Activated T-cell treated with anti-CD3 and anti-CD28 coated beads for 48 hours (primary cell): ENCODE data around the gene CUBN.
"Not testable (repeated sequence)": the region's sequence is repeated elsewhere in the genome, so short reads cannot be mapped to it uniquely, and the experiment has no call there.

Experiments used
- DNase-seq: peaks from one replicate; pipeline ENCODE4 v3.0.0-alpha.2; 2020; ENCODE audit warnings: low read depth

Gene CUBN

DNA sequence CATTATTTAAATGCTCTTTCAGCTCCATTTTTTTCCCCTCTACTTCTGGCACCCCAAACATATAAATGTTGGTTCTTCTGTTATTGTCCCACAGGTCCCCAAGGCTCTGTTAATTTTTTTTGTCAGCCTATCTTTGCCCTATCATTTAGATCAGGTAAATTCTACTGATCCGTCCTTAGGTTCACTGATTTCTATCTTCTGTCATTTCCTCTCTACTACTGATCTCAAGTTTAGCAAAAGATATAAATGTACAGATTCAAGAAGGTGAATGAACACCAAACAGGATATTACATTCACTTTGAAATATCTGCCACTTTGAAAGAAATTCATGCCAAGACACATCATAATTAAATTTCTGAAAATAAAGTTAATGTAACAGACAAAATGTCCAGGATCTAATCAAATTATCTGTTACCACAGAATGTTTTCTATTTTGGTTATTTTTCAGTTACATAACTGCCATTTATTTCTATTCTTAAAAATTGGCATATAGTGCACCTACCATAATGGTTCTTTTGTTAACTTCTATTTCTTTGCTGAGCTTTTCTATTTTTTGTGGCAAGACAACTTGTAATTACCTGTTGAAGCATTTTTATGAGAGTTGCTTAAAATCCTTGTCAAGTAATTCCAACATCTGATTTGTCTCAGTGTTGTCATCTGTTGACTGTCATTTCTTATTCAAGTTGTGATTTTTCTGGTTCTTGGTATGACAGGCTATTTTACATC, 12.1 kb upstream of the CUBN start:
- no peak for DNase-seq

DNA sequence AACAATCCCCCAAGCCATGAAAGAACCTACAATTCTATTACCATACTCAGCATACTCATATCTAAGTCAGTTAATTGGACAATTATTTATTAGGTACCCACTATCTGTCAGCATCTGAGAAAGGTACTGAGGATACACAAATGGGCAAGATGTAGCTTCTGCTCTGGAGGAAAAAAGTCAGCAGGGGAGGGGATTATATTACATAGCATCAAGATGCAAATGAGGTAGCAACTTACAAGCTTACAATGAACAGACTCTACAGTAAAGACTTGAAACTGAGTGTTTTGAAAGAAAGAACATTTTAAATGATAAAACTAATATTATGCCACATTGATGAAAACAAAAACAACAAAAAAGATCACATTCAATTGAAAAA, 10.8 kb upstream of the CUBN start:
- no peak for DNase-seq

DNA sequence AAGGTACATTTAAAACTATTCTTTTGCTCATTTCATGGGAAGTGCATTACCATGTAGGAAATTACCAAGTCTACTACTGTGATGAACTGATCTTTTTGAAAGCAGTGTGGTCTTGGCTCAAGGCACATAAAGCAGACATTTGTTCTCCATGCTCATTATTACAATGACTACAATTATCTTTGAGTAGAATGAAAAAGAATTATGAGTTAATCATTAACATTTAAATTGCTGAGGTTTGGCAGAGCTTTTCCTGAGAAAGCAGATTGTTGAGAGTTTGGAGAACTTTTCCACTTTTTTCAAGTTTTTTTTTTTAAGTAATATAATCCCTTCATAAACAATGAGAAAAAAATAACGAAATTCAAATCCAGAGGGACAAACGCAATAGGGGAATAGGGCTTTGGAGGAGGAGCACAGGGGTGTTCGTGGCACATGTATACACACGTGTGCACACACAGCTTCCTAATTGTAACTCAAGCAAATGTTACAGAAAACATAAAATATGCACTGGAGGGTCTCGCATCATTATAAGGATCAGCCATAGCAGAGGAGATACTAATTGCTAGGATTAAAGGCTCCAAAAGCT, 8.9 kb upstream of the CUBN start:
- DNase-seq, result no peak

DNA sequence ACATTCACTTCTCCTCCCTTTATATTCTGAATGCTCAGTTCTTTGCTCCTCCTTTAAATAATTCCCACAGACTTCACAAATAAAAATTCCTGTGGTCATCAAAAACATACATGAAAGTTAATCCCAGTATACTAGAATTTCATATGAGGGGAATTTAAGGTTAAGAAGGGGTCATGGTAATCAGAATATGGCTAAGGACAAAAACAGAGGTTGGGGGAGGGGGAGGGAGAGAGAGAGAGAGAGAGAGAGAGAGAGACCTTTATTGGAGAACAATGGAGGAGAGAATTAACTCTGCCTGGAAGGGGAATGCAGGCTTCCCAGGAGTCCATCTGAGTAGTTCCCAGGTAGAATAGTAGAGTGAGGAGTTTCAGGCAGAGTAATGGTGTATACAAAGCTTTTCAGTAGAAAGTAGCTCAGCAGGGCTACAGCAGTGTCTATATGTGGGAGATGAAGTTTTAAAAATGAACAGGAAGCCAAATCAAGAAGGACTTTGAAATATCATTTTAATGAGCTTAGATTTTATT, 5.2 kb upstream of the CUBN start:
- no peak for DNase-seq

DNA sequence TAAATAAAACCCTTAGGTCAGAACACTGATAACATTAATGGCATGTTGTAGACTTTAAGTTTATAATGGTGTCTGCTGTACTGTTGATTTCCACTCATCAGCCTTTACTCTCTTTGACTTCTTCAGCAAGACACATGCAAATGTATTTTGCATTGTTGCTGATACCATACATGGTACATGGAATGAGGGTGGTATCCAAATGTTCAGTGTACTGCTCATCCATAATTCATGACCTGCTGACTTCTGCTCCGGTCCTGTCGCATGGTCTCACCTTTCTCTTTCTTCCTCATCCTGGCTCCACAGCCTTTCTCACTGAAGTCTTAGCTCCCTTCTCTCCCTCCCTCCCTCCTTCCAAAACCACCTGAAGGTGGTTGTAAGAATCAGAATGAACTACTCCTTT, 4.7 kb upstream of the CUBN start:
- DNase-seq, result no peak

DNA sequence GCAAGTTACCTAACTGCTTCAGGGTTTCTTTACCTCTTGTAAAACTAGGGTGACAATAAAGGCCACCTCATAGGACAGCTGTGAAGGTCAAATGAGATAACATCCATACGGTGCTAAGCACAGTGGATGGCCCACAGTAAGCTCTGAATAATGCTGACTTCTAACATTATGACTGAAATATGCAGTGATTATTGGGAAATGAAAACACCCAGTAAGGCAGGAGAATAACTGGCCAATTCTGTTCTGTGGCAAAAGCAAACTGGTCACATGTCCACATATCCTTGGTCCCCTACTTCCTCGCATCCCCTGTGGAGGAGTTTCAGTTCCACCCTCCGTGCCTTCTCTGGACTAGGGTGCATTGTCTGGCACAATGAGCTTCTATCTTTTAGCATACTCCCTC, 1.4 kb downstream of the CUBN start:
- DNase-seq, result no peak

DNA sequence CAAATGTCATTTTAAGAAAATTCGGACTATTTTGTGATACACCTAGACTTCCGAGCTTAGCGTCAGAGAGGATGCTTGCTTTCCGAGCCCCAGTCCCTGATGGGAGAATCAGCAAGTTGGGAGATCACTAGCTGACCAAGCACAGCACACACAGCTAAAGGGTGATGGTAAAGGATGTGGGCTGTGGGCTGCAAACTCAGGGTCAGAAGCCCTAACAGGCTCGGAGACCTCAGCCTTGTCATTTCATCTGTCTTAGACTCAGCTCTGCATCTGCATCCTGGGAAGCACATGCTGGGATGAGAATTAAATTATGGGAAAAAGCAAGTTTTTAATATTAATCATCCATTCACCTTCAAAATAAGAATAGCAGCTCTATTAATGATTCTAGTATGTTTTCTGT, 3.3 kb downstream of the CUBN start:
- DNase-seq, result no peak

DNA sequence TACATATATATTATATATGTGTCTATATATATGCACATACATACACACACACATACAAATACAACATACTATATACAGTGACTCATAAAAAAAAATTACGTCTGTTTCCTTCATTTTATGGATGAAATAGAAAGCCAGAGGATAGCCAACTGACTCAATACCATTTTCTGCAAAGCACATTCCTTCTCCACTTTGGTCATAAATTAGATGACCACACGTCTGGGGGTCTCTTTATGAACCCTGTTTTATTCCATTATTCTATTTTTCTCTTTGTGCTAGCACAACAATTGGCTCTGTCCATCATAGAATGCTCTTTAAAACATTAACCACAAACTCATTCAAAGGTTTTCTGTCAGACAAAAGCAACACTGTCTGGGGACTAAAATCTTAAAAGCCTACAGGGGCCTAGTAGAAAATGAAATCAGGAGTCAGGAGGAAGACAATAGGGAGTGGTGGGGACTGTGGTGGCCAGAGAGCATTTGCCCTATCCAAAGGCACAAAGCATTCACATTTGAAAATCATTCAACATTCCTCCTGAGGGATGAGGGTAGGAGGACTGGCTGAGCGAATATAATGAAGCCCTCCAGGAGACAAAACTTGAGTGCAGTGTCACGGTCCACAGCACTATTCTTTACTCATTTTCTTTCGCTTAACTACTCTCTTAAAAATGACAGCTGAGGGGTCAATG, 4.3 kb downstream of the CUBN start:
- no peak for DNase-seq

DNA sequence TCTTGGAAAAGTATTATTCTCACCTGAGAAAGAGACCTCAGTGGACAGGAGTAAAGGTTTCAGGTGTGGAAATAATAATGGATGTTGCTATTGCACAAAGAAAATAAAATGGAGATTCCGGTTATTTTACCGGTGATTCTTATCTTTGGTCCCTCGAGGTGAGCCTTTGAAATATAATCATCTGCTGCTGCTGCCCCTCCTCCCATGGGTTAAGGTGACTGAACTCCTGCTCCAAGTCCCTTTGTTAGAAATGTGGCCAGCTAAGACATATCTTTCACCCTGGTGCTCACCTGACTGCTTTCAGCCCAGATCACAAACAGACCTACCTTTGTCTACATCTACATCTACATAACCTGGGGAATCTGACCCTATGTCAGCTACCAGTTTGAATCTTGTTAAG, 5.7 kb downstream of the CUBN start:
- DNase-seq, result no peak

DNA sequence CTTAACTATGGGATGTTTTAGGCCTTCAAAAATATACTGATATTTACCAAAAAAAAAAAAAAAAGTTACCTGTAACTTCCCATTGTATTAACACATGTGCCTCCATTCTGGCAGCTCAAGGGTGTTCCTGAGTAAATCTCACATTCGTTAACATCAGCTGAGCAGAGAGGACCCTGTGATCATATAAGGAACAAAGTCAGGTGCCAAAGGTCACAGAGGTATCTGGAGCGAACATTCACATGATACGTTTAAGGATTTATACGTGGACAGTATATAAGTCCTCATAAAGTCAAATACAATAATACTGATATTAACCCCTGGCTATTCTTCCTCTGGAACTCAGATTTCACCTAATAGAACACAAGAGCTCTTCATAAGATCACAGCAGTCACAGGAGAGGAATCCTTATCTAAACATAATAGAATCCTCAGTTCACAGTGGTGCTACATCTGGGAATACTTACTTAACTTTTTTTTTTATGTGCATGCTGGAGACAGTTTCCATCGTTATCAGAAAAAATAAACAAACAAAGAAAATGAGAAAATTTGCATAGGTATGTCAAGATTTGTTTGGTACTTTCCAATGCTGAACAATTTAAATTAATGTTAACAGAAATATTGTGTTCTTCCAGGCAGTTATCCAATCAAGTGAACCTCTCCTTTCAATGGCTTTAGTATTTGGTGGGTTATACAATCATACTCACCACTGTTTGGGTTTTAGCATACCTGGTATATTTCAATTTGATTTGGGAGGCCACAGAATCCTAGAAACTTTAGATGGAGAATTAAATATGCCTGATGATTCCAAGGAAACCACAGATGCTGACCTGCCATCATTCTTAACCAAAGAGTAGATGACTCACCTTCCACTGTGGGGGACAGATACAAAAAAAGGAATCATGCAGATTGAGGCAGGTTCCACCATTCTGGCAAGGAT, 6.6 kb downstream of the CUBN start:
- no peak for DNase-seq

DNA sequence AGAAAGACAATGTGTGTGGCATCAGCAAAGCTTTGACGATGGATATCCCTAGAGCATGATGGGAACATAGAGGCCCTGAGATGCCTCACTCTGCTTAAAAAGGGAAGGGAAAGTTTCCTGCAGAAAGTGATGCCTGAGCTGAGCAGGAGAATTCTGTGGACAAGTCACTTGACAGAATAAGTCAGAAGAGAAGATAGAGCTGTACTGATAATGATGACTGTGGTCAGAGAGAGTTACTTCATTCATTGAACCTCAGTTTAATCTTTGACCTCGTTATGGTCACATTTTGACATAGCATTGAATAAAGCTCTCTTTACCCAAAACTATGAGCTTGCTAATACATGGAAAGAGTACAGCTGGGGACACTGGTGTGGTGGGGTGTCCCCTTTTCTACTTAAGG, 7.6 kb downstream of the CUBN start:
- DNase-seq, result no peak

DNA sequence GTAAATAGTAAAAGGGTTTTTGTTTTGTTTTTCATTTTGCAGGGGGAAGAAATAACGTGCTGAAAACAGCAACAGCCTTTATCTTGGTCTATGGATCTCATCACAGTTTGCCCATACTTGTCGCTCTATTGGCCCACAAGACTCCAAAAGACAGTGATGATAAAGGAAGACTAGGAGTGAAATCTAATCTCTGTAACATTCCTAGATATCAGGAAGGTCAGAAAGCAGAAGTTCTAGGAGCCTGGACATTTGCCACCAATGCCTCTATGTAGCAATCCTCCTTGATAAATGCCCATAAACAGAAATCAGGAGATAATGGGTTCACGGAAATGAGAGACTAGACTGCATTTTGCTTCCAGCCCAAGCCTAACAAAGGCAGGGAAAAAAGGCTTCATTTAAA, 8.9 kb downstream of the CUBN start:
- DNase-seq, result no peak

DNA sequence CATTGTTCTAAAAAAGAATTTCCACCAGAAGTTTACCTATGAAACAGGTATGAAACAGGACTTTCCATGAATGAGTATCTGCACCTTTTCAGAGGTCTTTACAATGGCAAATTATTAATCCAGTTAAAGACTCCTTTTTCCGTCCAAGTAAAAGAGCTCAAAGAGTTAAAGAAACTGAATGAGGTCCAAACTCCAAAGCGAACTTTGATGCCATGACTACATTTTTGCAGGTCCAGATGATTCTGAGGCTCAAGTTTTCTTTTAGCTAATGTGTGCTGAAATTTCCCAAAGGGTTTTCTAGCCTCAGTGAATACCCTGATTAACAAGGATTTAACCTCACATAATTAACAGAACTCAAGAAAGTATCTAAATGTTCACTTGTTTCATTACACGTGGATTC, 9.8 kb downstream of the CUBN start:
- DNase-seq, result no peak

DNA sequence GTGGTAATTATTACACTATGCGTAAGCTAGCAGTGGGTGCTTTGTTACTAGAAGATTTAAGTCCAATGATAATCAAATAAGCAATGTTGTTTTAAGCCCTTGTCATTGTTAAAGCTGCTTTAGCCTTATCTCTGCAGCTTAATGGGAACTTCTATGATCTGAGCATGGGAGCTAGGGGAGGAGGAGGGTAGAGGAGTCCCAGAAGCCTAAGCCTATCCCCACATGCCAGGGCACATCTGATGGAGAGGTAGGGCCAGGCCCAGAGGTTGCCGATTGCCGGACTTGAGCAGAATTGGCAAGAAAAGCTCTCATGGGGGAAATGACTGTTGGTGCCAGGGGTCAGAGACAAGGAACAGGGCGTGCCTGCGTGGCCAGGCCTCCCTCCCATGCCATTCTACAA, 13.4 kb downstream of the CUBN start:
- DNase-seq, result no peak

DNA sequence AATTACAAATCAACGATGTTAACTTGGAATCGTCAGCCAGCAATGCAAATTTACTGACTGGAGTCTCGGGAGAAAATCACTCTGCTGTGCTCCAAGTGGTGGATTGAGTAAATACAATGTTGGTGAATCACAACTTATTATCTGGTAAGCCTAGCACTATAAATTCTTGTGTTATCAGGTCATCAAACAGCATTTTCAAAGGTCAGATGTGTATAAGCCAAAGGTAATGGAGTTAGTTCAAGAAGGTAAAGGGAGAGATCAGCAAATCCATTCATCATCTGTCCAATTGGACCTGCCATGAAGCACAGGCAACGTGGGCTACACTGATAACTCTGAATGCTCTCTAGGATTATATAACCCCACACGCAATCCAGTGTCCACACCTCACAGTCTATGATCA, 13.9 kb downstream of the CUBN start:
- DNase-seq, result no peak

DNA sequence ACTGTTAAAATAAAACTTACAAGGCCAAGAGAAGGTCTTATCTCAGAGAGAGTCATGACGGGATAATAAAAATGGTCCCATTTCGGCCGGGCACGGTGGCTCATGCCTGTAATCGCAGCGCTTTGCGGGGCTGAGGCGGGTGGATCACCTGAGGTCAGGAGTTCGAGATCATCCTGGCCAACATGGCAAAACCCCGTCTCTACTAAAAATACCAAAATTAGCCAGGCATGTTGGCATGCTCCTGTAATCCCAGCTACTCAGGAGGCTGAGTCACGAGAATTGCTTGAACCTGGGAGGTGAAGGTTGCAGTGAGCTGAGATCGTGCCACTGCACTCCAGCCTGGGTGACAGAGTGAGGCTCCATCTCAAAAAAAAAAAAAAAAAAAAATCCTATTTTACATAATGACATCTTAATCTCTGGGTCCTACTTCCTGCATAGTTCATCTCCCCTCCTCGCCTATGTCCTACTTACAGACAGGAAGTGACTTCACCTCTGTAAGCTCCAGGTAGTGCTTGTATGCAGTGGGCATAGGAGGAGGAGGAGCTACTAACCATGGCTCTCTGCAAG, 14.7 kb downstream of the CUBN start:
- not testable (repeated sequence) for DNase-seq

DNA sequence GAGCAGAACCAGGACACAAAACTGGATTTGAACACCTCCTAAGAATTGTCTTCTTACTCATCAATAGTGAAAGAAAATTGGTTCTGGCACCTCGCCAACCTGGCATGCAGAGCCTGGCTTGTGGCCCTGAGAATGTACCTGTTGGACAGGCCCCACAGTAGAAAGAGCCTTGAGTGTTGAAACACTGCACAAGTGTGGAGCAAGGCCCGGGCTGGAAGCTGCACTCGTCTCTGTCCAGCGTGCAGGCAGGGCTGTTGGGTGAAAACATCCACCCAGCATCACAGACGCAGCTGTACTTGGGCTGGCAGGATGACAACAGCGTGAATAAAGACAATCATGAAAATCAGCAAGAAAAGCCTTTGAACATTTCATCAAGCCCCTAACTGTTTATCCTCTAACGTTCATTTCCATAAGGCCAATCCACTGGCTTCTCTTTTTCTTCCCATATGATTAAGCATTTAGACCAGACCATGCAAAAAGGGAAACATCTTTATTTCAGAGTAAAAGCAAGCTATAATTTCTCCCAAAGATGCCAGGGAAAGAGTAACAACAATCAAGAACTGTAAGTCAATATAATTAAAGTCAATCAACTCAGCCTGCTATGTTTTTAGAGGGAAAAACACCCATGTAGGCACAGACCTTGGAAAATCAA, 15.6 kb downstream of the CUBN start:
- no peak for DNase-seq

DNA sequence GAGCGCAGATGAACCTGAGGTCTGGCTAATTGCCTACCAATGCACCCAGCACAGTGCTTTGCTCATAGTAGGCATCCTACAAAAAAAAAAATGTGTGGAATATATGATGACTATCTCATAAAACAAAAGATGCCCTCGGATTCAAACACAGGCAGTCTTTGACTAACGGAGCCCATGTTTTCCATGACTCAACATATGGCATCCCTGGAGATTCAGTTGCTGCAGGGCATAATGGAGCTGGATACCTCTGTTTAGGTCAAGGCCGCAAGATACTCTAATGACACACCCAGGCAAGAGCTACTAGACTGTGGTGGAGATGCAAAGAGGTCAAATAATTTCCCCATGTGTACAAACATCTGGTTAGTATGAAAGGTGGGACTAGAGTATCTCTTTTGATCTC, 16.3 kb downstream of the CUBN start:
- DNase-seq, result no peak

DNA sequence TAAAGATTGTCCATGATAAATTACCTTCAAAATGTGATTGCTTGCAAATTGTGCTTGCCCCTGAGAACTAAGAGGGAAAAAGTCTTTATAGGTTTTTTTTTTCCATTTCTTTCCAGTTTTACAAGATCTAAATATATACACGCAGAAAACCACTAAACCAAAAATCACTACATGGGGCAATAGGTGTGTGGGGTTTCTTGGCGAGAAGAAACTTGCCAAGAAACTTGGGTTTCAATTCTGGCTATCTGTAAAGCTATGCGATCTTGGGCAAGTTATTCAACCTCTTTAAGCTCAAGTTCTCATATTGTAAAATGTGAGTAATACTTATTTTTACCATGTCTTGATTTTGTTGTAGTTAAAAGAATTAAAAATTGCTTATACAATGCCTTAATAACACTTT, 17.0 kb downstream of the CUBN start:
- DNase-seq, result no peak

DNA sequence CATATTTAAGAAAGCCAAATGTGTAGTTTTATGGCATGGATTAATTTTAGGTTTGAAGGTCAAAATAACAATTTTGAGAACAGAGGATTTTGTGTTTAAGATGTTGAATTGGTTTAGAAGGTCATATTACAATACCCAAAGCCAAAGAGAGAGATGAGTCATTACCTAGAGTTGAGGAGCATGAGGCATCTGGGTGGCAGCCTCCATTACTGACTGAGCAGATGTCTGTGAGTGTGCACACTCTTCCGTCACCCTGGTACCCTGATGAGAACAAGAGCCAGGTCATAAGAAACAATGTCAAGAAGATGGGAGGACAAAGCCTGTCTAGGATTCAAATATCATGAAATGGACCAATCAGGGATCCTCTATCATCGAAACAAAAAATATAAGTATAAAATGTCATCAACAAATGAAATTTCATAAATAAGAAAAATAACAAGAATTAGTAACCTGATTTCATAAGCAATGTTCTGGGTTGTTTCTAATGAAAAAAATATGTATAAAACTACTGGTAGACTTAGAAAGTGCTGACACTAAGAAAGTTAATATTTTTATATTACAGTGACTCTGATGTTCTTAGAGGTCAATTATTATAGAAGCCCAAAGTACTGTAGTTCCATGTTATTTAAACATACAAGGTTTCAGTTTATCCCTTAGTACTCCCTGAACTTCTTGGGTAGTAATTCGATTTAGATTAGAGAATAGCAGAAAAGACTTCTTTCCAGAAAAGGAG, 20.0 kb downstream of the CUBN start:
- DNase-seq, result no peak

DNA sequence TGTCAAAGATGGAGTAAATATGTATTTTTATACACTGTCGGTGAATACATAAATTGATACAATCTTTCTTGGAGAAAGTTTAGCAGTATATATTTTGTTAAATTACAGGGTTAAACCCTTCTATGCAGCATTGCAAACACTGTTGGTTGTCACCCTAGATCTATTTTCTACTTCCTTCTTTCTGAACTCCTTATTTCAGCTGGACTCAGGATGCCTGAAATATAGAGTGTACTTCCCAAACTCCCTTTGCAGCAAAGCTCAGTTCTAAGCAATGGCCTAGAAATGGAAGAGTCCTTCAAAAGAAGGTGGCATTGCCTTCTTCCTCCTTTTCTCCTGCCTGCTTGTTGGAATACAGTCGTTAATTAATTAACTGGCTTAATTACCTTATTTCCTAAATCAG, 20.6 kb downstream of the CUBN start:
- DNase-seq, result no peak
